GM12878 (cell line): Measurements from ENCODE around the gene DNAJC19. TPM values are rescaled to one million over a fixed set of nuclear protein-coding genes. Genes with fewer than 3 reads are reported as not detected.

Source experiments
- ATAC-seq: fragments of 200-7000 bp; cut with Tn5 transposase; 3 replicates; pipeline ENCODE4 v1.9.1; 2020; ENCODE audit warnings: mild to moderate bottlenecking, moderate library complexity
- BruUV-seq: library from RNA; stranded (reverse); fragments of 400-500 nt; replicated peaks from 2 replicates; lab custom pipeline; 2021; lab: Mats Ljungman, UMichigan
- CTCF ChIA-PET: fragments of 300-600 bp; sonication (Branson Sonifier 250); formaldehyde crosslinking; extraction: SDS; loops from one replicate; lab custom pipeline; 2021; ENCODE audit warnings: inconsistent platforms; lab: Yijun Ruan, JAX
- POLR2A ChIA-PET: fragments of 350-600 bp; formaldehyde crosslinking; extraction: SDS; loops from one replicate; lab custom pipeline; 2021; ENCODE audit warnings: inconsistent platforms; lab: Charles Lee
- RAD21 ChIA-PET: fragments of 300-600 bp; sonication (Branson Sonifier 250); formaldehyde crosslinking; loops from one replicate; lab custom pipeline; 2023; ENCODE audit warnings: antibody characterized with exemption; ENCODE audit not compliant: unreplicated experiment; lab: Charles Lee
- SMC1A ChIA-PET: fragments of 300-600 bp; sonication (Branson Sonifier 250); formaldehyde crosslinking; loops from one replicate; lab custom pipeline; 2023; ENCODE audit not compliant: unreplicated experiment, uncharacterized antibody; lab: Charles Lee
- DNase-seq: peaks from one replicate; pipeline ENCODE4 v3.0.0-alpha.2; 2011; ENCODE audit warnings: low read depth, low spot score
- FAIRE-seq: peaks from 3 replicates; lab custom pipeline; 2011; peaks lifted over from hg19 to GRCh38; lab: Jason Lieb, UNC
- H2AFZ ChIP-seq: 2 replicates; pipeline ENCODE4 v1.6.0; 2011; ENCODE audit warnings: low read depth, low read length, control low read depth; ENCODE audit not compliant: control insufficient read depth
- H3K27ac ChIP-seq: 2 replicates; pipeline ENCODE4 v1.5.1; 2011; ENCODE audit warnings: control low read depth; ENCODE audit not compliant: control insufficient read depth, insufficient read depth
- H3K27me3 ChIP-seq, 2 experiments: replicated peaks in 1 of 2; 2 replicates each; pipeline versions ENCODE4 v1.6.0 to v1.6.1; 2011; ENCODE audit warnings: low read length in 1 of 2; ENCODE audit not compliant: control insufficient read depth in 2 of 2, insufficient read depth in 2 of 2
- H3K36me3 ChIP-seq, 2 experiments: 2 replicates each; pipeline ENCODE4 v1.5.1; 2011; ENCODE audit warnings: low read length in 1 of 2; ENCODE audit not compliant: control insufficient read depth in 2 of 2, insufficient read depth in 2 of 2
- H3K4me1 ChIP-seq: 2 replicates; pipeline ENCODE4 v1.6.1; 2011; ENCODE audit warnings: mild to moderate bottlenecking, low read length, moderate library complexity, mixed read lengths; ENCODE audit not compliant: control insufficient read depth, insufficient read depth
- H3K4me2 ChIP-seq: 2 replicates; pipeline ENCODE4 v1.6.0; 2011; ENCODE audit warnings: control low read depth; ENCODE audit not compliant: control insufficient read depth, insufficient read depth
- H3K4me3 ChIP-seq: fragments of 200-600 bp; sonication (generic); 2 replicates; pipeline ENCODE4 v1.5.1; 2016
- H3K79me2 ChIP-seq: 2 replicates; pipeline ENCODE4 v1.6.0; 2011; ENCODE audit warnings: low read length; ENCODE audit not compliant: control insufficient read depth, insufficient read depth
- H3K9ac ChIP-seq: 2 replicates; pipeline ENCODE4 v1.8.0; 2011; ENCODE audit warnings: low read length, control low read depth, mixed read lengths; ENCODE audit not compliant: control insufficient read depth, insufficient read depth
- H3K9me3 ChIP-seq: replicated peaks from 3 replicates; pipeline ENCODE4 v1.5.1; 2011; ENCODE audit warnings: mild to moderate bottlenecking, low read length; ENCODE audit not compliant: control insufficient read depth, insufficient read depth
- H4K20me1 ChIP-seq: 2 replicates; pipeline ENCODE4 v1.6.0; 2011; ENCODE audit not compliant: control insufficient read depth, insufficient read depth
- ATF7 ChIP-seq: fragments of 450-650 bp; IDR thresholded peaks from 2 replicates; pipeline ENCODE4 v1.6.1; 2016; ENCODE audit warnings: low read depth, mild to moderate bottlenecking
- CBFB ChIP-seq: IDR thresholded peaks from 2 replicates; pipeline ENCODE4 v1.6.1; 2016; ENCODE audit warnings: antibody characterized with exemption, low read depth
- HDAC6 ChIP-seq: fragments of 200-600 bp; sonication (generic); IDR thresholded peaks from one replicate; pipeline ENCODE4 v1.8.0; 2017; ENCODE audit warnings: antibody characterized with exemption; ENCODE audit not compliant: unreplicated experiment
- MAX ChIP-seq: IDR thresholded peaks from 2 replicates; pipeline ENCODE4 v1.6.1; 2012; ENCODE audit warnings: low read depth, low read length, improper control_type of control experiment
- MYC ChIP-seq: IDR thresholded peaks from 2 replicates; pipeline ENCODE4 v1.6.1; 2011; ENCODE audit warnings: mild to moderate bottlenecking, low read length, moderate library complexity, inconsistent platforms; ENCODE audit not compliant: insufficient read depth, insufficient replicate concordance, insufficient read length, severe bottlenecking
- NFYA ChIP-seq: IDR thresholded peaks from 2 replicates; pipeline ENCODE4 v1.6.1; 2011; ENCODE audit warnings: low read depth, mild to moderate bottlenecking, low read length, improper control_type of control experiment, borderline replicate concordance
- NFYB ChIP-seq: IDR thresholded peaks from 2 replicates; pipeline ENCODE4 v1.6.1; 2011; ENCODE audit warnings: low read depth, mild to moderate bottlenecking, low read length, improper control_type of control experiment, moderate library complexity; ENCODE audit not compliant: insufficient read depth
- POLR2AphosphoS2 ChIP-seq: IDR thresholded peaks from 2 replicates; pipeline ENCODE4 v1.6.1; 2011; ENCODE audit warnings: low read depth, mild to moderate bottlenecking, low read length, improper control_type of control experiment, moderate library complexity
- RAD51 ChIP-seq: fragments of 450-650 bp; IDR thresholded peaks from 2 replicates; pipeline ENCODE4 v1.6.1; 2016; ENCODE audit warnings: moderate library complexity, mild to moderate bottlenecking, inconsistent platforms
- REST ChIP-seq: IDR thresholded peaks from 2 replicates; pipeline ENCODE4 v1.6.1; 2012; ENCODE audit warnings: mild to moderate bottlenecking, low read depth, low read length
- SMAD5 ChIP-seq: IDR thresholded peaks from 2 replicates; pipeline ENCODE4 v1.6.1; 2016; ENCODE audit warnings: antibody characterized with exemption, low read depth
- TCF12 ChIP-seq: IDR thresholded peaks from 2 replicates; pipeline ENCODE4 v1.6.1; 2011; ENCODE audit warnings: low read depth, mild to moderate bottlenecking, low read length
- YY1 ChIP-seq: IDR thresholded peaks from 2 replicates; pipeline ENCODE4 v1.6.1; 2011; ENCODE audit warnings: low read depth, mild to moderate bottlenecking, low read length
- WGBS: methylation state at CpG from one replicate; pipeline ENCODE4 v1.1.6; 2016; ENCODE audit warnings: low lambda C conversion rate; ENCODE audit not compliant: insufficient replicate concordance, insufficient coverage; ENCODE audit errors: missing lambda C conversion rate; 5-methylcytosine and 5-hydroxymethylcytosine counted together
- in situ Hi-C: fragments of 300-500 bp; cut with MboI; formaldehyde crosslinking; loops from 9 replicates; pipeline ENCODE4 v1.14.3; 2018; ENCODE audit warnings: mixed read lengths
- intact Hi-C: fragments of 100-400 bp; cut with micrococcal nuclease; formaldehyde crosslinking; loops from one replicate; pipeline ENCODE4 v1.14.2; 2022; ENCODE audit not compliant: unreplicated experiment
- polyA plus RNA-seq, 11 experiments: library from polyadenylated mRNA; depleted of rRNA in 4 of 11; unstranded in 6 of 11; stranded (reverse) in 5 of 11; fragments of >200 nt; fragmentation: Nextera tagmentation in 4 of 11; fragmentation: Illumina TruSeq in 1 of 11; extraction: Ambion mirVana in 4 of 11; extraction: Trizol in 1 of 11; gene quantifications; 1 replicate in 1 of 11; 2 replicates in 10 of 11; pipeline versions ENCODE4 v1.2.1 to v1.2.3, GENCODE V29; 2011 to 2016; ENCODE audit warnings: inconsistent platforms in 2 of 11, missing spikeins in 2 of 11, low read depth in 1 of 11
- total RNA-seq, 4 experiments: library from RNA; depleted of rRNA in 3 of 4; stranded (reverse); fragments of >200 nt in 3 of 4; fragmentation: Illumina TruSeq in 1 of 4; extraction: Trizol in 1 of 4; gene quantifications; 2 replicates each; pipeline versions ENCODE4 v1.2.1 to v1.2.3, GENCODE V29; 2013 to 2021
- TF ChIP-seq, protein P1 (sequence below): fragments of 450-650 bp; formaldehyde crosslinking; IDR thresholded peaks from 2 replicates; pipeline ENCODE4 v1.4.0; 2020; ENCODE audit warnings: mild to moderate bottlenecking, moderate library complexity

DNAJC19 gene
- total and polyA plus RNA-seq, 10 of the 15 experiments (the other 5 are each of a cell fraction or from before 2014, with no cell fraction given), result 29.8 to 136 (median 51.3) TPM

DNA sequence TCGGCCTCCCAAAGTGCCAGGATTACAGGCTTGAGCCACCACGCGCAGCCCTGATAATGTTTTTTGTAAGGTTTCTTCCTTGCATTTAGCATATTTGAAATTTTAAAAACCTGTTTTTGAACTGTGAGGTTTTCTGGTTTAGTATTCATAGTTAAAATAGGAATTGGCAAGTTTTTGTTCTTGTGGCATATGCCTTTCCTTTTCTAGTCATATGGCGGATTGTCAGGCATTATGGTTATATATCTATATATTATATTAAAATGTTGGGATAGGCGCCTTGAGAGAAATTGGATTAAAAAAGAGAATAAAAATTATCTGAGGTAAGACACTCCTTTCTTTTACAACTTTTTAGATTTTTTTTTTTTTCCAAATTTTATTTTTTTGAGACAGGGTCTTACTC lies 48.7 kb downstream of the DNAJC19 start:
- peaks cover 14% of the 10 kb centered on the region for H3K79me2 ChIP-seq
- H4K20me1 ChIP-seq, result no peaks in the 10 kb centered on the region

More for the DNA sequence above, 48.7 kb downstream of the DNAJC19 start:
- Histone ChIP-seq H3K4me3 (no peak overlapping the region), H3K9me3 (no peaks in the 10 kb centered on the region), H2AFZ (no peak overlapping the region), H3K9ac (no peak overlapping the region), H3K27ac (no peak overlapping the region), H3K4me1 (no peaks in the 10 kb centered on the region), H3K4me2 (no peak overlapping the region), H3K36me3 (peaks cover 0 to 23% of the 10 kb centered on the region in 2 experiments), H3K27me3 (no peaks in the 10 kb centered on the region)
- ChIA-PET CTCF (interaction anchor here (1.0 kb wide), 1 partner anchor 10 kb away, joined by 3 read pairs; no protein-coding TSS in a partner anchor), RAD21 (no interaction called here), POLR2A (no interaction called here), SMC1A (no interaction called here)
- WGBS, result 99% methylated on average over 5 of the region's 5 CpGs
- TF ChIP-seq NFYA (no peak), CBFB (no peak), SMAD5 (no peak), NFYB (no peak), POLR2AphosphoS2 (no peak), YY1 (no peak), MAX (no peak), REST (no peak), MYC (no peak), HDAC6 (no peak), TCF12 (no peak), RAD51 (no peak), ATF7 (no peak)
- TF ChIP-seq, protein P1, sequence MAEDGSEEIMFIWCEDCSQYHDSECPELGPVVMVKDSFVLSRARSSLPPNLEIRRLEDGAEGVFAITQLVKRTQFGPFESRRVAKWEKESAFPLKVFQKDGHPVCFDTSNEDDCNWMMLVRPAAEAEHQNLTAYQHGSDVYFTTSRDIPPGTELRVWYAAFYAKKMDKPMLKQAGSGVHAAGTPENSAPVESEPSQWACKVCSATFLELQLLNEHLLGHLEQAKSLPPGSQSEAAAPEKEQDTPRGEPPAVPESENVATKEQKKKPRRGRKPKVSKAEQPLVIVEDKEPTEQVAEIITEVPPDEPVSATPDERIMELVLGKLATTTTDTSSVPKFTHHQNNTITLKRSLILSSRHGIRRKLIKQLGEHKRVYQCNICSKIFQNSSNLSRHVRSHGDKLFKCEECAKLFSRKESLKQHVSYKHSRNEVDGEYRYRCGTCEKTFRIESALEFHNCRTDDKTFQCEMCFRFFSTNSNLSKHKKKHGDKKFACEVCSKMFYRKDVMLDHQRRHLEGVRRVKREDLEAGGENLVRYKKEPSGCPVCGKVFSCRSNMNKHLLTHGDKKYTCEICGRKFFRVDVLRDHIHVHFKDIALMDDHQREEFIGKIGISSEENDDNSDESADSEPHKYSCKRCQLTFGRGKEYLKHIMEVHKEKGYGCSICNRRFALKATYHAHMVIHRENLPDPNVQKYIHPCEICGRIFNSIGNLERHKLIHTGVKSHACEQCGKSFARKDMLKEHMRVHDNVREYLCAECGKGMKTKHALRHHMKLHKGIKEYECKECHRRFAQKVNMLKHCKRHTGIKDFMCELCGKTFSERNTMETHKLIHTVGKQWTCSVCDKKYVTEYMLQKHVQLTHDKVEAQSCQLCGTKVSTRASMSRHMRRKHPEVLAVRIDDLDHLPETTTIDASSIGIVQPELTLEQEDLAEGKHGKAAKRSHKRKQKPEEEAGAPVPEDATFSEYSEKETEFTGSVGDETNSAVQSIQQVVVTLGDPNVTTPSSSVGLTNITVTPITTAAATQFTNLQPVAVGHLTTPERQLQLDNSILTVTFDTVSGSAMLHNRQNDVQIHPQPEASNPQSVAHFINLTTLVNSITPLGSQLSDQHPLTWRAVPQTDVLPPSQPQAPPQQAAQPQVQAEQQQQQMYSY (CRISPR knock-in tag), result no peak
- ATAC-seq (no peak), FAIRE-seq (no peak), DNase-seq (no peak)
- BruUV-seq, result no TSS peak
- in situ Hi-C loops, result no loop called here
- intact Hi-C loops, result no loop called here
